Endothelial cell of umbilical vein (primary cell): ENCODE measurements around the gene SART3.

ENCODE experiments used
- MYC ChIP-seq: IDR thresholded peaks from one replicate; pipeline ENCODE4 v1.6.1; 2011; ENCODE audit warnings: mild to moderate bottlenecking, low read depth, low read length
- POLR2AphosphoS5 ChIP-seq: IDR thresholded peaks from 2 replicates; pipeline ENCODE4 v1.6.1; 2012; ENCODE audit warnings: low read depth, mild to moderate bottlenecking, control low read depth, low read length, moderate library complexity; ENCODE audit not compliant: insufficient read depth
- TF ChIP-seq, protein P1 (sequence below): IDR thresholded peaks from 2 replicates; pipeline ENCODE4 v1.6.1; 2011; ENCODE audit not compliant: insufficient read depth, insufficient read length
- TF ChIP-seq, protein P2 (sequence below), 2 donors: IDR thresholded peaks; 1 replicate in 1 of 2; 2 replicates in 1 of 2; pipeline ENCODE4 v1.5.1; 2011; ENCODE audit warnings: low read length in 2 of 2, mild to moderate bottlenecking in 2 of 2, moderate library complexity in 2 of 2, control low read depth in 1 of 2, inconsistent platforms in 1 of 2, low read depth in 1 of 2; ENCODE audit not compliant: insufficient read depth in 1 of 2; ENCODE audit errors: extremely low read depth in 1 of 2

DNA sequence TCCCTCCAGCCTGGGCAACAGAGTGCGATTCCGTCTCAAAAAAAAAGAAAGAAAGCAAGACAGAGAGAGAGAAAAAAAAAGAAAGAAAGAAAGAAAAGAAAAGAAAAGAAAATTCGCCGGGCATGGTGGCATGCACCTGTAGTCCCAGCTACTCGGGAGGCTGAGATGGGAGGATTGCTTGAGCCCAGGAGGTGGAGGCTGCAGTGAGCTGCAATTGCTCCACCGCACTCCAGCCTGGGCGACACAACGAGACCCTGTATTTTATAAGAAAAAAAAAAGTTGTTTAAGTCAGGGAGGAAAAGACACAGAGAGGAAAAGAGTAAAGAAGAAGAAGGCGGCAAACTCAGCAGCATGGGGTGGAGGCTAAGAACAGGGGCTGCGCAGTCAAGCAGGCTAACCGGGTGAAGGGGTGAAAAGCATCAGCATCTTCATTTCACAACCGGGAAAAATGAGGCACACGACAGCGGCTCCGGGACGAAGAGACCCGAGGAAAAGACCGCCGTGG, 46.5 kb downstream of the SART3 start:
- TF ChIP-seq, protein P1, sequence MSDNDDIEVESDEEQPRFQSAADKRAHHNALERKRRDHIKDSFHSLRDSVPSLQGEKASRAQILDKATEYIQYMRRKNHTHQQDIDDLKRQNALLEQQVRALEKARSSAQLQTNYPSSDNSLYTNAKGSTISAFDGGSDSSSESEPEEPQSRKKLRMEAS, result no peak
- TF ChIP-seq, protein P2, sequence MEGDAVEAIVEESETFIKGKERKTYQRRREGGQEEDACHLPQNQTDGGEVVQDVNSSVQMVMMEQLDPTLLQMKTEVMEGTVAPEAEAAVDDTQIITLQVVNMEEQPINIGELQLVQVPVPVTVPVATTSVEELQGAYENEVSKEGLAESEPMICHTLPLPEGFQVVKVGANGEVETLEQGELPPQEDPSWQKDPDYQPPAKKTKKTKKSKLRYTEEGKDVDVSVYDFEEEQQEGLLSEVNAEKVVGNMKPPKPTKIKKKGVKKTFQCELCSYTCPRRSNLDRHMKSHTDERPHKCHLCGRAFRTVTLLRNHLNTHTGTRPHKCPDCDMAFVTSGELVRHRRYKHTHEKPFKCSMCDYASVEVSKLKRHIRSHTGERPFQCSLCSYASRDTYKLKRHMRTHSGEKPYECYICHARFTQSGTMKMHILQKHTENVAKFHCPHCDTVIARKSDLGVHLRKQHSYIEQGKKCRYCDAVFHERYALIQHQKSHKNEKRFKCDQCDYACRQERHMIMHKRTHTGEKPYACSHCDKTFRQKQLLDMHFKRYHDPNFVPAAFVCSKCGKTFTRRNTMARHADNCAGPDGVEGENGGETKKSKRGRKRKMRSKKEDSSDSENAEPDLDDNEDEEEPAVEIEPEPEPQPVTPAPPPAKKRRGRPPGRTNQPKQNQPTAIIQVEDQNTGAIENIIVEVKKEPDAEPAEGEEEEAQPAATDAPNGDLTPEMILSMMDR (IDR thresholded peaks at IDR 0.05; ENCODE audit: extremely low read depth in 1 of 2, insufficient read depth in 1 of 2, low read depth in 1 of 2, low read length in 2 of 2), result no peak
- TF ChIP-seq POLR2AphosphoS5, result no peak
- TF ChIP-seq MYC, result no peak
